Lower leg skin (tissue), 4 donors: ENCODE measurements around the gene PLEKHA6. TPM values are rescaled to one million over a fixed set of nuclear protein-coding genes. Genes with fewer than 3 reads are reported as not detected.

ENCODE experiments used
- DNase-seq, 2 donors: peaks; one replicate each; pipeline ENCODE4 v3.0.0-alpha.2; 2019; ENCODE audit warnings: low spot score in 2 of 2
- H3K4me3 ChIP-seq: fragments of 200-600 bp; sonication (generic); 2 replicates; pipeline ENCODE4 v1.5.1; 2017; ENCODE audit warnings: mild to moderate bottlenecking, low read depth; ENCODE audit not compliant: poor library complexity, severe bottlenecking
- CTCF ChIP-seq, 3 donors: fragments of 450-650 bp; IDR thresholded peaks; one replicate each; pipeline ENCODE4 v1.5.1; 2016; ENCODE audit warnings: antibody characterized with exemption in 3 of 3, mild to moderate bottlenecking in 3 of 3, moderate library complexity in 2 of 3
- POLR2A ChIP-seq, 2 donors: fragments of 450-650 bp; IDR thresholded peaks; one replicate each; pipeline ENCODE4 v1.6.1; 2016 to 2017; ENCODE audit warnings: antibody characterized with exemption in 2 of 2, mild to moderate bottlenecking in 1 of 2, moderate library complexity in 1 of 2
- WGBS, 2 donors: methylation state at CpG; one replicate each; pipeline ENCODE4 v1.1.5; 2018; 5-methylcytosine and 5-hydroxymethylcytosine counted together
- intact Hi-C: fragments of 100-400 bp; cut with DNase I; formaldehyde crosslinking; loops from one replicate; pipeline ENCODE4 v1.15.0; 2023; ENCODE audit warnings: low total_unique reads
- total RNA-seq, 4 donors: library from RNA; depleted of rRNA; stranded (reverse); fragments of >200 nt; gene quantifications; one replicate each; pipeline ENCODE4 v1.1.0, GENCODE V29; 2016

PLEKHA6 gene
- total RNA-seq, 4 donors from 2014 or later, result 1.7 to 16.4 (median 11.1) TPM

GRCh38 chr1:204292740-204293139 is 67.0 kb downstream of the PLEKHA6 start:
- 19 to 20% methylated on average over 5 of the region's 5 CpGs for WGBS, 2 donors
- intact Hi-C loops, result no loop called here
- peak in 1 of 2 donors; percentile 76 for DNase-seq
- TF ChIP-seq CTCF (IDR thresholded peaks at IDR 0.05) (no peak), POLR2A (IDR thresholded peaks at IDR 0.05) (no peak)
- H3K4me3 ChIP-seq, result no peak overlapping the region

- TF ChIP-seq POLR2A (IDR thresholded peaks at IDR 0.05) (no peak), CTCF (IDR thresholded peaks at IDR 0.05) (no peak)
- no peak for DNase-seq
- intact Hi-C loops, result no loop called here
- no peak overlapping the region for H3K4me3 ChIP-seq
- 55 to 73% methylated on average over 4 of the region's 4 CpGs for WGBS, 2 donors
Measured at GRCh38 chr1:204289280-204289679, 70.4 kb downstream of the PLEKHA6 start.

GRCh38 chr1:204288021-204288588 is 71.6 kb downstream of the PLEKHA6 start:
- intact Hi-C loops, result no loop called here
- 41 to 52% methylated on average over 8 of the region's 8 CpGs for WGBS, 2 donors
- H3K4me3 ChIP-seq, result no peak overlapping the region
- TF ChIP-seq CTCF (IDR thresholded peaks at IDR 0.05), result no peak
- no peak for TF ChIP-seq POLR2A (IDR thresholded peaks at IDR 0.05)
- DNase-seq, result peak; percentile 55 to 90

- peak in 1 of 2 donors; percentile 84 for DNase-seq
- TF ChIP-seq POLR2A (IDR thresholded peaks at IDR 0.05), result no peak
- no peak for TF ChIP-seq CTCF (IDR thresholded peaks at IDR 0.05)
- H3K4me3 ChIP-seq, result no peak overlapping the region
- 64 to 76% methylated on average over 8 of the region's 8 CpGs for WGBS, 2 donors
- intact Hi-C loops, result no loop called here
Measured at GRCh38 chr1:204287466-204287891, 72.2 kb downstream of the PLEKHA6 start.

- no peak overlapping the region for H3K4me3 ChIP-seq
- DNase-seq, result peak; percentile 43 to 85
- 30 to 36% methylated on average over 8 of the region's 8 CpGs for WGBS, 2 donors
- TF ChIP-seq CTCF (IDR thresholded peaks at IDR 0.05) (no peak), POLR2A (IDR thresholded peaks at IDR 0.05) (no peak)
- intact Hi-C loops, result no loop called here
Measured at GRCh38 chr1:204286831-204287421, 72.8 kb downstream of the PLEKHA6 start.
